Left lung (tissue), 10 donors: ENCODE data around the gene POLR3C. TPM values are rescaled to one million over a fixed set of nuclear protein-coding genes. Genes with fewer than 3 reads are reported as not detected.

Experiments
- ATAC-seq: fragments of 200-7000 bp; cut with Tn5 transposase; one replicate; pipeline ENCODE4 v1.9.1; 2020; ENCODE audit warnings: moderate library complexity
- DNase-seq, 4 donors: peaks; one replicate each; pipeline ENCODE4 v3.0.0-alpha.2; 2013 to 2020
- H3K27ac ChIP-seq, 2 donors: fragments of 200-600 bp; sonication (generic) in 1 of 2; one replicate each; pipeline versions ENCODE4 v1.5.0 to v1.8.0; 2020 to 2021
- H3K27me3 ChIP-seq, 2 donors: fragments of 200-600 bp; sonication (generic) in 1 of 2; one replicate each; pipeline versions ENCODE4 v1.5.0 to v1.8.0; 2020 to 2021
- H3K36me3 ChIP-seq, 2 donors: fragments of 200-600 bp; sonication (generic) in 1 of 2; one replicate each; pipeline versions ENCODE4 v1.5.0 to v1.8.0; 2020 to 2021
- H3K4me1 ChIP-seq, 2 donors: fragments of 200-600 bp; one replicate each; pipeline ENCODE4 v1.8.0; 2021
- H3K4me3 ChIP-seq, 2 donors: fragments of 200-600 bp; sonication (generic) in 1 of 2; one replicate each; pipeline versions ENCODE4 v1.5.0 to v1.8.0; 2020 to 2021; ENCODE audit warnings: mild to moderate bottlenecking in 1 of 2
- H3K9me3 ChIP-seq, 2 donors: fragments of 200-600 bp; sonication (generic) in 1 of 2; one replicate each; pipeline versions ENCODE4 v1.5.0 to v1.8.0; 2020 to 2021
- CTCF ChIP-seq, 2 donors: fragments of 200-600 bp; sonication (generic) in 1 of 2; IDR thresholded peaks; one replicate each; pipeline versions ENCODE4 v1.5.0 to v1.8.0; 2021; ENCODE audit warnings: antibody characterized with exemption in 2 of 2
- intact Hi-C, 2 donors: fragments of 100-400 bp; cut with DNase I; formaldehyde crosslinking; loops; one replicate each; pipeline versions ENCODE4 v1.11.2 to v1.14.2; 2022
- polyA plus RNA-seq, 6 donors: library from polyadenylated mRNA; unstranded; fragments of 120-200 nt; gene quantifications; one replicate each; pipeline ENCODE4 v1.2.1, GENCODE V29; 2013; ENCODE audit not compliant: insufficient read length in 6 of 6
- total RNA-seq, 2 donors: library from RNA; stranded (reverse); fragmentation: NEBNext Ultra II Directional; extraction: Animal tissue kit (Norgen Biotek cat#: 25700); gene quantifications; one replicate each; pipeline ENCODE4 v1.2.1, GENCODE V29; 2021
- donor health status: DM: no; HTN: yes; CAD: no.
- donor health status: DM: no; HTN: no; CAD: no.

Gene POLR3C
- total and polyA plus RNA-seq, 8 donors = 20.1 to 40.6 (median 35.1) TPM

GRCh38 chr1:145849356-145850160 is 25.6 kb downstream of the POLR3C start:
- Histone ChIP-seq H3K27me3 (no peaks in the 10 kb centered on the region), H3K27ac (peak overlapping the region in 1 of 2 donors; percentile 70), H3K4me3 (no peak overlapping the region), H3K4me1 (peaks cover 9 to 16% of the 10 kb centered on the region in 2 donors), H3K9me3 (no peaks in the 10 kb centered on the region), H3K36me3 (peaks cover 3 to 70% of the 10 kb centered on the region in 2 donors)
- ATAC-seq (peak; percentile 78), DNase-seq (peak in 1 of 4 donors; percentile 71)
- no peak for TF ChIP-seq CTCF (IDR thresholded peaks at IDR 0.05)
- intact Hi-C loops = loop anchor here in 1 of 2 donors (10.0 kb wide), 1 partner anchor 165 kb away; no protein-coding TSS in a partner anchor

GRCh38 chr1:145855426-145855948 is 31.5 kb downstream of the POLR3C start:
- TF ChIP-seq CTCF (IDR thresholded peaks at IDR 0.05) = no peak
- intact Hi-C loops = no loop called here
- no peak for ATAC-seq
- no peak for DNase-seq
- peaks cover 1 to 64% of the 10 kb centered on the region in 2 donors for H3K36me3 ChIP-seq
- peaks cover 3 to 21% of the 10 kb centered on the region in 2 donors for H3K4me1 ChIP-seq
- no peaks in the 10 kb centered on the region for H3K9me3 ChIP-seq
- no peaks in the 10 kb centered on the region for H3K27me3 ChIP-seq
- H3K27ac ChIP-seq = no peak overlapping the region
- no peak overlapping the region for H3K4me3 ChIP-seq

GRCh38 chr1:145857170-145857569 is 33.2 kb downstream of the POLR3C start:
- intact Hi-C loops = no loop called here
- DNase-seq (no peak), ATAC-seq (no peak)
- no peak overlapping the region for H3K27ac ChIP-seq
- TF ChIP-seq CTCF (IDR thresholded peaks at IDR 0.05) = no peak
- peaks cover 3 to 21% of the 10 kb centered on the region in 2 donors for H3K4me1 ChIP-seq
- H3K36me3 ChIP-seq = peaks cover 0 to 48% of the 10 kb centered on the region in 2 donors
- H3K27me3 ChIP-seq = no peaks in the 10 kb centered on the region
- no peaks in the 10 kb centered on the region for H3K9me3 ChIP-seq
- no peak overlapping the region for H3K4me3 ChIP-seq

GRCh38 chr1:145858238-145858900 is 34.4 kb downstream of the POLR3C start:
- peak in 2 of 4 donors; percentile 64 to 88 for DNase-seq

More at GRCh38 chr1:145858238-145858900, 34.4 kb downstream of the POLR3C start:
- H3K9me3 ChIP-seq = no peaks in the 10 kb centered on the region
- TF ChIP-seq CTCF (IDR thresholded peaks at IDR 0.05) = no peak
- ATAC-seq = peak; percentile 37
- peaks cover 0 to 36% of the 10 kb centered on the region in 2 donors for H3K36me3 ChIP-seq
- no peaks in the 10 kb centered on the region for H3K27me3 ChIP-seq
- H3K4me1 ChIP-seq = peaks cover 3 to 21% of the 10 kb centered on the region in 2 donors
- intact Hi-C loops = no loop called here
- H3K27ac ChIP-seq = peak overlapping the region; percentile 87 to 88
- H3K4me3 ChIP-seq = peak overlapping the region; percentile 84 to 85
